Measurements from ENCODE around the gene TCERG1L. TPM values are rescaled to one million over a fixed set of nuclear protein-coding genes. Genes with fewer than 3 reads are reported as not detected.

Gene TCERG1L
- total RNA-seq, 1 experiment from 2014 or later, result 1.5 TPM

GRCh38 chr10:131092386-131092785 is 219.1 kb downstream of the TCERG1L start (continued):
- no peak for TF ChIP-seq AFF4 (CRISPR knock-in tag; IDR thresholded peaks at IDR 0.05; ENCODE audit: borderline replicate concordance)
- no peak for TF ChIP-seq E2F4 (CRISPR knock-in tag; IDR thresholded peaks at IDR 0.05; ENCODE audit: borderline replicate concordance, low read depth)
- no peak for TF ChIP-seq FOXP4 (CRISPR knock-in tag; IDR thresholded peaks at IDR 0.05)
- TF ChIP-seq JAZF1 (CRISPR knock-in tag; IDR thresholded peaks at IDR 0.05), result no peak
- TF ChIP-seq ZBTB21 (CRISPR knock-in tag; IDR thresholded peaks at IDR 0.05; ENCODE audit: borderline replicate concordance), result no peak
- TF ChIP-seq SMAD4 (CRISPR knock-in tag; IDR thresholded peaks at IDR 0.05), result no peak
- no peak for TF ChIP-seq SMAD3 (CRISPR knock-in tag; IDR thresholded peaks at IDR 0.05; ENCODE audit: borderline replicate concordance)
- TF ChIP-seq NR3C1 (CRISPR knock-in tag; conservative IDR thresholded peaks at IDR 0.05; ENCODE audit: low read depth), result no peak
- no peak for TF ChIP-seq ZNF423 (CRISPR knock-in tag; IDR thresholded peaks at IDR 0.05)

GRCh38 chr10:131091682-131092081 is 219.8 kb downstream of the TCERG1L start:
- DNase-seq (ENCODE audit: low spot score) (no peak), ATAC-seq (no peak)
- ChIA-PET POLR2A (no interaction called here), CTCF (no interaction called here)
- peaks cover 46% of the 10 kb centered on the region for H3K36me3 Mint-ChIP-seq
- no peak overlapping the region for H3K4me3 Mint-ChIP-seq
- H3K27me3 Mint-ChIP-seq (ENCODE audit: low read depth), result peaks cover 6% of the 10 kb centered on the region; the same call in 1 of the 2 replicates
- peaks cover 6% of the 10 kb centered on the region; the same call in 1 of the 2 replicates for H3K4me1 Mint-ChIP-seq
- peaks cover 39% of the 10 kb centered on the region for H3K9me3 Mint-ChIP-seq
- no peak overlapping the region for H3K27ac Mint-ChIP-seq
- TF ChIP-seq SOX15 (CRISPR knock-in tag; IDR thresholded peaks at IDR 0.05), result no peak
- TF ChIP-seq FOXP4 (CRISPR knock-in tag; IDR thresholded peaks at IDR 0.05), result no peak
- no peak for TF ChIP-seq NFE2L1 (CRISPR knock-in tag; IDR thresholded peaks at IDR 0.05)
- no peak for TF ChIP-seq ZNF121 (CRISPR knock-in tag; IDR thresholded peaks at IDR 0.05)
- TF ChIP-seq OVOL2 (CRISPR knock-in tag; IDR thresholded peaks at IDR 0.05; ENCODE audit: borderline replicate concordance), result no peak
- no peak for TF ChIP-seq ZSCAN18 (CRISPR knock-in tag; IDR thresholded peaks at IDR 0.05)
- TF ChIP-seq NR2C2 (CRISPR knock-in tag; IDR thresholded peaks at IDR 0.05), result no peak
- no peak for TF ChIP-seq PRRX2 (CRISPR knock-in tag; IDR thresholded peaks at IDR 0.05)
- TF ChIP-seq HMGXB4 (CRISPR knock-in tag; IDR thresholded peaks at IDR 0.05), result no peak
- no peak for TF ChIP-seq ERG (CRISPR knock-in tag; IDR thresholded peaks at IDR 0.05)
- no peak for TF ChIP-seq ZNF281 (CRISPR knock-in tag; IDR thresholded peaks at IDR 0.05)
- no peak for TF ChIP-seq ZNF138 (CRISPR knock-in tag; conservative IDR thresholded peaks at IDR 0.05)
- TF ChIP-seq GABPB1 (CRISPR knock-in tag; IDR thresholded peaks at IDR 0.05), result no peak

All from WTC11 (cell line).